Stimulated activated CD4-positive, alpha-beta T cell treated with anti-CD3 and anti-CD28 coated beads, Interleukin-1b, Interleukin-23, amount 100 ng/mL, for 48 hours (primary cell): ENCODE data around the gene STON2.

Source experiments
- DNase-seq: peaks from one replicate; pipeline ENCODE4 v3.0.0-alpha.2; 2020

Gene STON2

GRCh38 chr14:81331229-81332021, 68.7 kb downstream of the STON2 start:
- no peak for DNase-seq

GRCh38 chr14:81330619-81331122, 69.5 kb downstream of the STON2 start:
- no peak for DNase-seq

GRCh38 chr14:81329640-81330381, 70.3 kb downstream of the STON2 start:
- no peak for DNase-seq

GRCh38 chr14:81326451-81326850, 73.7 kb downstream of the STON2 start:
- DNase-seq, result no peak

GRCh38 chr14:81324011-81324410, 76.1 kb downstream of the STON2 start:
- no peak for DNase-seq

GRCh38 chr14:81323093-81323492, 77.0 kb downstream of the STON2 start:
- no peak for DNase-seq

- DNase-seq, result no peak
Observed at GRCh38 chr14:81319946-81320345, 80.2 kb downstream of the STON2 start.

GRCh38 chr14:81319314-81319713, 80.8 kb downstream of the STON2 start:
- no peak for DNase-seq

GRCh38 chr14:81315341-81315740, 84.8 kb downstream of the STON2 start:
- no peak for DNase-seq

- no peak for DNase-seq
Observed at GRCh38 chr14:81314443-81315175, 85.5 kb downstream of the STON2 start.

GRCh38 chr14:81313775-81314429, 86.2 kb downstream of the STON2 start:
- DNase-seq, result no peak

GRCh38 chr14:81313200-81313599, 86.9 kb downstream of the STON2 start:
- no peak for DNase-seq

- DNase-seq, result no peak
Observed at GRCh38 chr14:81312289-81312876, 87.7 kb downstream of the STON2 start.

GRCh38 chr14:81311778-81312177, 88.3 kb downstream of the STON2 start:
- DNase-seq, result no peak

GRCh38 chr14:81311141-81311540, 89.0 kb downstream of the STON2 start:
- DNase-seq, result no peak

- no peak for DNase-seq
Observed at GRCh38 chr14:81310606-81311005, 89.5 kb downstream of the STON2 start.

GRCh38 chr14:81309511-81309910, 90.6 kb downstream of the STON2 start:
- DNase-seq, result no peak

GRCh38 chr14:81305743-81306142, 94.4 kb downstream of the STON2 start:
- no peak for DNase-seq

GRCh38 chr14:81305065-81305464, 95.1 kb downstream of the STON2 start:
- DNase-seq, result no peak

- peak; percentile 68 for DNase-seq
Observed at GRCh38 chr14:81303258-81303935, 96.7 kb downstream of the STON2 start.

- no peak for DNase-seq
Observed at GRCh38 chr14:81302638-81303037, 97.5 kb downstream of the STON2 start.

GRCh38 chr14:81301813-81302212, 98.3 kb downstream of the STON2 start:
- DNase-seq, result no peak
